Retinal pigment epithelial cell (primary cell): ENCODE data around the gene WDR33.

Experiments
- DNase-seq: peaks from one replicate; pipeline ENCODE4 v3.0.0-alpha.2; 2010; ENCODE audit warnings: low read depth
- H3K4me3 ChIP-seq: 2 replicates; pipeline ENCODE4 v1.5.1; 2011; ENCODE audit warnings: mild to moderate bottlenecking, low read length, control low read depth, moderate library complexity
- TF ChIP-seq, protein P1 (sequence below): conservative IDR thresholded peaks from 2 replicates; pipeline ENCODE4 v1.5.1; 2011; ENCODE audit warnings: low read depth, low read length, control low read depth, inconsistent platforms

Gene WDR33

DNA sequence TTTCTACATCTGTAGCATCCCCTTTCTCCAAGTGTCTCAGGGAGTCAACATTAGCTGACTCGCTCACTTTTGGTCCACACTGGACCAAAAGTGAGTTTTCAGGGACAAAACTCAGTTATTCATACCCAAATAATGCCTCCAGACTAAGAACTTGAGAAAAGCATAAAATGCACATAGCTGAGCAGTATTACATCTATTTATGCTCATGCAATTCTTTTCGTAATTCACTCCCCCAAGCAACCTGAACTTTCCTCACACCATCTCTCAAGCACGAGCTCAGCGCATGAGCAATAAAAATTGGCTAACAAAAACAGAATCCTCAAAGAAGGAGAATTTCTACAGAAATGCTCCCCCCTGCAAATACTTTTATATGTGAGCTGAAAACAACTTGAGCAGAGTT is 92.7 kb downstream of the WDR33 start:
- no peak overlapping the region for H3K4me3 ChIP-seq
- TF ChIP-seq, protein P1, sequence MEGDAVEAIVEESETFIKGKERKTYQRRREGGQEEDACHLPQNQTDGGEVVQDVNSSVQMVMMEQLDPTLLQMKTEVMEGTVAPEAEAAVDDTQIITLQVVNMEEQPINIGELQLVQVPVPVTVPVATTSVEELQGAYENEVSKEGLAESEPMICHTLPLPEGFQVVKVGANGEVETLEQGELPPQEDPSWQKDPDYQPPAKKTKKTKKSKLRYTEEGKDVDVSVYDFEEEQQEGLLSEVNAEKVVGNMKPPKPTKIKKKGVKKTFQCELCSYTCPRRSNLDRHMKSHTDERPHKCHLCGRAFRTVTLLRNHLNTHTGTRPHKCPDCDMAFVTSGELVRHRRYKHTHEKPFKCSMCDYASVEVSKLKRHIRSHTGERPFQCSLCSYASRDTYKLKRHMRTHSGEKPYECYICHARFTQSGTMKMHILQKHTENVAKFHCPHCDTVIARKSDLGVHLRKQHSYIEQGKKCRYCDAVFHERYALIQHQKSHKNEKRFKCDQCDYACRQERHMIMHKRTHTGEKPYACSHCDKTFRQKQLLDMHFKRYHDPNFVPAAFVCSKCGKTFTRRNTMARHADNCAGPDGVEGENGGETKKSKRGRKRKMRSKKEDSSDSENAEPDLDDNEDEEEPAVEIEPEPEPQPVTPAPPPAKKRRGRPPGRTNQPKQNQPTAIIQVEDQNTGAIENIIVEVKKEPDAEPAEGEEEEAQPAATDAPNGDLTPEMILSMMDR, result no peak
- no peak for DNase-seq

DNA sequence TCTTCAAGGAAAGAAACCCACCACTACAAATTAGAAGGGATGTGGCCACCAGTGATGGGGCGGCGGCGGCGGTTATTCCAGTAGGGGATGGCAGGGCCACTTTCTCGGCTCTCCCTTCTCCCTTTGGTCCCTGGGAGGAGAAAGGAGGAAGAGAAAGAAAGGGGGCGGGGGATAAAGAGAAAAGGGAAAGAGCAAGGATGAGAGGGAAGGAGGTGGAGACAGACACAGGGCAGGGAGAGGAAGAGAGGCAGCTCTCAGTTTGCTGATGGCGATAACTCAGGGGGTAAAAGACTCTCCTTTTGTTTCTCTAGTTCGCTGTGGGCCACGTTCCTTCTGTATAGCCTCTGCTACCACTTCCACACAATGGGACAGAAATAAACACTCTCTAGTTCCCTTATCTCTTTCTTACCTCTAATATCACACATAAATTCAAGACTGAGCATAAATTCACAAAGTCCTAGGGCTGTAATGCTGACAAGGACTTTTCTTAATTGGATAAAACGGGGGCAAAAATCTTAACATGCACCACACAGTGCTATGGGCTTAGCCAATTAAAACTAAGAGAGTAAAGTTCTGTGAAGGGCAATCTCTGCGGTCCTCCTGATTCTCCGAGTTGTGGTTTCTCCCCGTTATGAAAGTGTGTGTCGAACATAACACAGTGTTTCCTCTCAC is 95.1 kb downstream of the WDR33 start:
- TF ChIP-seq, protein P1, result no peak
- no peak overlapping the region for H3K4me3 ChIP-seq
- no peak for DNase-seq

DNA sequence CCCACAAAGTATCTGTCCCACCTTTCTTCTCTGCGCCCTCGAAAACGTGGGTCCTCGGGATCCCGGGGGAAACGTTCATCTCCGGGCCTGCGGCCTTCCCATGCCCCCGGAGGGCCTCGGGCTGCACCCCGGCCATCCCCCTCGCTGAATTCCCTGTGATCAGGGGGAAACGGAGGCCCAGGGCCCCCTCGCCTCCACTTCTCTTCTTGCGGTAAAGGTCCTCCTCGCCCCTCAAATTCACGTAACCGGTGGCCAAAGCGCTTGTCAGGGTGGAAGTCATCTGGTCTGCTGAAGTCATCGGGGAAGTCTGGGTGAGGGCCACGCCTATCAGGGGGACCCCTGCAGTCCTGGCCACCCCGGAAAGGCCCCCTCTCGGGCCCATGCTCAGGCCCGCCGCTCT is 97.4 kb downstream of the WDR33 start:
- DNase-seq, result no peak
- TF ChIP-seq, protein P1, result no peak
- no peak overlapping the region for H3K4me3 ChIP-seq

DNA sequence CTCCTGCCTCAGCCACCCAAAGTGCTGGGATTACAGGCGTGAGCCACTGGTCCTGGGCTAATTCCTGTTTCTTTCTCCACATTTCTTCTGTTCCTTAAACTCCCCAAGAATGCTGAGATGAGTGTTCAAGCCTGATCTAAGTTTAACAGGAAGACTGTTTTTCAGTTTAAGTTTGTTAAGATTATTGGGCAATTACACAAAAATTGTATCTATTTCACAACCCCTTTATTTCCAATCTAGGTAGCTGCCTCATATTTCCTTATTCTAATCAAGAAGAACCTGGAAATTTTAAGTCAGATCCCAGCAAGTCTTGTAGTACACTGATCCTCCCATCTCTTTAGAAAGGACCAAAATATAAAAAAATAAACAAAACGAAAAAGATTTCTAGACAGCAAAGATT is 98.0 kb downstream of the WDR33 start:
- DNase-seq, result no peak
- TF ChIP-seq, protein P1, result no peak
- H3K4me3 ChIP-seq, result no peak overlapping the region

DNA sequence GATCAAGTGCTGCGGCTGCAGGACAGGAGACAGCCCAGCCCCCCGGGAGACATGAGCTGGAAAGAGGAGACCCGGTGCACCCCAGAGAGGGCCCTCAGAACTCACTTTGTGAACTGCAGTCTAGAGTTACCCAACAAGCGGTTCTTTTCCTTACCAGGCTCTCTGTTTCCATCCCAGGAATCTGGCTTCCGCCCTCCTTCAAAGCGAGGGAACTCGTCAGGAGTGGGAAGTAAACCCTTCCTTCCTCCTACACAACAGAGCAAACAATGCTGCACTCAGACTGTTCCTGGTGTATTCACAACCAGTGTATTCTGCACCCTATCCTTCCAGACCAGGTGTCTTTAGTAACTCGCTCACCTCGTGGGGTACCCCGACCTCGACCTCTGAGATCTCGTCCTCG is 101.6 kb downstream of the WDR33 start:
- DNase-seq, result no peak
- TF ChIP-seq, protein P1, result no peak
- no peak overlapping the region for H3K4me3 ChIP-seq

DNA sequence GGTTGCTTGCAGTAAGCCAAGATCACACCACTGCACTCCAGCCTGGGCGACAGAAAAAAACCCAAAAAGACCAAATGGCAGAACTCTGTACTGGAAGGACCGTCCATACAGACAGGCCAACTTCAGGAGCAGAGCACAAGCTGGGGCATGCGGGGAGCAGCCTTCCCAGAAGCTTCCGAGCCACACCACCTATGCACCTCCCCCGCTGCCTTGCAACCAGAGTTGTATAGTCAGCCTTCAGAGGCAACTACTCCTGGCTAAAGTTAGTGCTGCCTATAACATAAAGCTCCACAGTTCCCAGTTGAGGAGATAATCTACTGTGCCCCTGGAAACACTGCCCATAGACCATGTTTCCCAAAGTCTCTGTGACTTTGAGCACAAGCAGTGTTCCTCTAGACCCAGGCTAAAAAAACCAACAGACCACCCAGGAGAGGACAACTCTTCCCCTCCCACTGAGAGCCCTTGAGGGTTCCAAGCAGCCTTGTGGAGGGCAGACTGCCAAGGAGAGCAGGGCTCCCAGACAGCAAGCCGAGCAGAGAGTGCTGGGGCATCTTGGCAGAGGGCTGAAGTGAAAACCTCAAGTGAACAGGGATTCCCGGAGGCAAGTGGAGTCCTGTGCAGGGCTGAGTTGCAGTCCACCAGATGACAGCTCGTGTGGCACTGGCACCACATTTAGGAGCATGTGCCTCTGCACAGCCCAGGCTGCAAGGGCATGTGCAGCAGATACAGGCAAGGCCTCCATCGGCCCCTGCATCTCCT is 102.9 kb downstream of the WDR33 start:
- H3K4me3 ChIP-seq, result no peak overlapping the region
- TF ChIP-seq, protein P1, result no peak
- DNase-seq, result no peak

DNA sequence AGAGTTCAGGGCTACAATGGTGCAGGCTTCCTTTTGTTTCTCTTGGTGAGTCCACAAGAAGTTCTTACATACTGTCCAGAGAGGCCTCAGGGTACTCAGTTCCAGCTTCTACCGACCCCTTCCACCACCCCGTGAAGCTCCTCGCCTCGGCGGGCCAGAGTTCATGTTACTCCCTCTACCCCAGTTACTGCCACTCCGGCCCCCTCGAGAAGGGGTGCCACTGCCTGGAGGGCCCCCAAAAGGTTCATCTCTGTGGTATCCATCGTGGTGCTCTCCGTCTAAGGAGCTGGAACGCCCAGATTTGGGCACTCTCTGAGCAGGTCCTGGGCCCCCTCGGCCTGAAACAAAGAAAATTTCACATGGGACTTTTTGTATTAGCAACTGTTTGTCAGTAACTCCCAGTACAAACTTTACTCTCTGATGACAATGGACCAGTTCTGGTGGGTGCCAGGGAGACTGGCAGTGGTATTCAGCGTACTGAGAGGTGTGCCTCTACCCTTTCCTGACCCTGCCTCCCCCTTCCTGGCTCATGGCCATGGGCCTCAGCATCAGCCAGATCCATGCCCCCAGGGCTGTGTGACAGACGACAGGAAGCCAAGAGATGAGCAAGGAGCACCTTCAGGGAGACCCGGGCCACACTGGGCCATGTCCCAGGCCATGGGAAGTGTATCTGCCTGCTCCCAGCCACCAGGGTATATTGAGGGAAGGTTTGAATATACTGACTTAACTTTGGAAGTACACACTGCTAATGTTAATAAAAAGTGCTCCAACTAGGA is 104.6 kb downstream of the WDR33 start:
- TF ChIP-seq, protein P1, result no peak
- DNase-seq, result no peak
- no peak overlapping the region for H3K4me3 ChIP-seq
